DMS153 treated with DMSO at 0.1 percent for 48 hours (cell line): ENCODE measurements around the gene GPR75.
"Not testable (repeated sequence)": the region's sequence is repeated elsewhere in the genome, so short reads cannot be mapped to it uniquely, and the experiment has no call there.

ENCODE experiments used
- DNase-seq: peaks from one replicate; lab custom pipeline; 2025; ENCODE audit not compliant: unreplicated experiment; lab: John Stamatoyannopoulos, UW

Gene GPR75

GRCh38 chr2:53854678-53855077, 5.1 kb downstream of the GPR75 start:
- DNase-seq = no peak

- no peak for DNase-seq
Observed at GRCh38 chr2:53852532-53852931, 7.2 kb downstream of the GPR75 start.

GRCh38 chr2:53851052-53851757, 8.6 kb downstream of the GPR75 start:
- not testable (repeated sequence) for DNase-seq

GRCh38 chr2:53848062-53848461, 11.7 kb downstream of the GPR75 start:
- no peak for DNase-seq

- no peak for DNase-seq
Observed at GRCh38 chr2:53843595-53843994, 16.2 kb downstream of the GPR75 start.

GRCh38 chr2:53842891-53843290, 16.9 kb downstream of the GPR75 start:
- no peak for DNase-seq

GRCh38 chr2:53841651-53842050, 18.1 kb downstream of the GPR75 start:
- DNase-seq = not testable (repeated sequence)

GRCh38 chr2:53840580-53840979, 19.2 kb downstream of the GPR75 start:
- no peak for DNase-seq

- DNase-seq = not testable (repeated sequence)
Observed at GRCh38 chr2:53829980-53830290, 29.8 kb downstream of the GPR75 start.

- no peak for DNase-seq
Observed at GRCh38 chr2:53829273-53829979, 30.3 kb downstream of the GPR75 start.

- no peak for DNase-seq
Observed at GRCh38 chr2:53828331-53828730, 31.4 kb downstream of the GPR75 start.

GRCh38 chr2:53827398-53828175, 32.2 kb downstream of the GPR75 start:
- no peak for DNase-seq

- DNase-seq = no peak
Observed at GRCh38 chr2:53826587-53827397, 33.0 kb downstream of the GPR75 start.

- no peak for DNase-seq
Observed at GRCh38 chr2:53826030-53826410, 33.7 kb downstream of the GPR75 start.

GRCh38 chr2:53823639-53824038, 36.1 kb downstream of the GPR75 start:
- DNase-seq = not testable (repeated sequence)

GRCh38 chr2:53821810-53822209, 38.0 kb downstream of the GPR75 start:
- DNase-seq = no peak

- no peak for DNase-seq
Observed at GRCh38 chr2:53820711-53821110, 39.1 kb downstream of the GPR75 start.

GRCh38 chr2:53820048-53820447, 39.7 kb downstream of the GPR75 start:
- DNase-seq = no peak

GRCh38 chr2:53819634-53820033, 40.1 kb downstream of the GPR75 start:
- DNase-seq = no peak

- DNase-seq = no peak
Observed at GRCh38 chr2:53818854-53819435, 40.8 kb downstream of the GPR75 start.

- DNase-seq = no peak
Observed at GRCh38 chr2:53813151-53813550, 46.6 kb downstream of the GPR75 start.
